IPS-18a (cell line): ENCODE results near the gene TNNT1.
A peak's percentile ranks its signal among the peaks of the same experiment; 100 is the strongest.

Experiments
- H3K27ac ChIP-seq: one replicate; pipeline ENCODE4 v1.5.1; 2013; ENCODE audit warnings: low read length
- H3K27me3 ChIP-seq: one replicate; pipeline ENCODE4 v1.6.1; 2013; ENCODE audit warnings: mild to moderate bottlenecking, low read length; ENCODE audit not compliant: control insufficient read depth, insufficient read depth
- H3K36me3 ChIP-seq: one replicate; pipeline ENCODE4 v1.6.1; 2013; ENCODE audit warnings: low read depth, low read length; ENCODE audit not compliant: control insufficient read depth
- H3K4me1 ChIP-seq: one replicate; pipeline ENCODE4 v1.6.1; 2013; ENCODE audit warnings: low read depth, low read length; ENCODE audit not compliant: control insufficient read depth
- H3K4me3 ChIP-seq: one replicate; pipeline ENCODE4 v1.5.1; 2013; ENCODE audit warnings: low read length
- H3K9ac ChIP-seq: one replicate; pipeline ENCODE4 v1.6.1; 2013; ENCODE audit warnings: mild to moderate bottlenecking, low read length, moderate library complexity
- H3K9me3 ChIP-seq: one replicate; pipeline ENCODE4 v1.6.1; 2013; ENCODE audit warnings: low read depth, low read length; ENCODE audit not compliant: control insufficient read depth

TNNT1 gene

DNA sequence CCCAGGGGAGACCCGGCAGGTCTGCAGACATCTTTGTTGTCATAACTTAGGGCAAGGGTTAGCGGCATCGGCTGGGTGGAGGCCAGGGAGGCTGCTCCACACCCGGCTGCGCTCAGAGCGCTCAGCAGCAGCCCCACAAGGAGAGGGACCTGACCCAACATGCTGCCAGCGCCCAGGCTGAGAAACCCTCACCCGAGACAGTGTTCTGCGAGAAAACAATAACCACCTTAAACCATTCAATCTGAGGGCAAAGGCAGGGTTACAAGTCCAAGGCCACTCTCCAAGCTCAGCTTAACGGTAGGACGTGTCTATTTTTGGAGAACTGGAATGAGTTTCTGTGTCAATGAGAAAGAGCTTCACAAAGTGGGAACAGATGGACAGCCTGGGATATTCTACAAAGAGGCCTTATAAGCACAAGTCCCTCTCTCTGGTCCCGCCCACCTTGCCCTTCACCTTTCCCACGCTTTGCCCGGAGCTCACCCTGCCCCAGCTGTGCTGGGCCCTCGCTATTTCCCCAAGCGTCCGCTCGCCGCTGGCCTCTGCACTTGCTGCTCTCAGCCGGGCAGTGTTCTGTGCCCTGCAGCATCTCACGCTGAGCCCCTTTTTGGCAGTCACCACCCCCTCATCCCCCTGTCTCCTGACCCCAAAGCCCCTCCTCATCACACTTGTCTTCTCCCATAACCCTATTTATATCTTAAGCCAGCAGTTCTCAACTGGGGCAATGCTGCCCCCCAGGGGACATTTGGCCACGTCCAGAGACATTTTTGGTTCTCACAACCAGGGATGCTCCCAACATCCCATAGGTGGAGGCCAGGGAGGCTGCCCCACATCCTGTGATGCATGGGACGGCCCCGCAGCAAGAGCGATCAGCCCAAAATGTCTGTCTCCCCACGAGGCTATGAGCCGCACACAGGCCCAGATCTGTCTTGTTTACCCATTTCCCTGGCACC lies 49.2 kb downstream of the TNNT1 start:
- peaks cover 4% of the 10 kb centered on the region for H3K4me1 ChIP-seq
- H3K9ac ChIP-seq: no peak overlapping the region
- H3K27ac ChIP-seq: no peak overlapping the region
- H3K4me3 ChIP-seq: no peak overlapping the region
- H3K36me3 ChIP-seq: no peaks in the 10 kb centered on the region
- no peaks in the 10 kb centered on the region for H3K9me3 ChIP-seq
- H3K27me3 ChIP-seq: no peaks in the 10 kb centered on the region

- H3K9ac ChIP-seq: no peak overlapping the region
- no peak overlapping the region for H3K4me3 ChIP-seq
- no peaks in the 10 kb centered on the region for H3K27me3 ChIP-seq
- H3K36me3 ChIP-seq: no peaks in the 10 kb centered on the region
- H3K27ac ChIP-seq: no peak overlapping the region
- H3K9me3 ChIP-seq: no peaks in the 10 kb centered on the region
- H3K4me1 ChIP-seq: peaks cover 9% of the 10 kb centered on the region
Observed at GRCh38 chr19:55098716-55099556, 50.1 kb downstream of the TNNT1 start.

GRCh38 chr19:55097864-55098715 lies 50.9 kb downstream of the TNNT1 start:
- Histone ChIP-seq H3K4me3 (no peak overlapping the region), H3K27ac (no peak overlapping the region), H3K27me3 (no peaks in the 10 kb centered on the region), H3K9me3 (no peaks in the 10 kb centered on the region), H3K4me1 (peaks cover 9% of the 10 kb centered on the region), H3K9ac (no peak overlapping the region), H3K36me3 (no peaks in the 10 kb centered on the region)

GRCh38 chr19:55096061-55096701 lies 52.8 kb downstream of the TNNT1 start:
- H3K4me1 ChIP-seq: peaks cover 13% of the 10 kb centered on the region
- no peak overlapping the region for H3K4me3 ChIP-seq
- no peaks in the 10 kb centered on the region for H3K36me3 ChIP-seq
- no peak overlapping the region for H3K9ac ChIP-seq
- H3K9me3 ChIP-seq: no peaks in the 10 kb centered on the region
- H3K27ac ChIP-seq: no peak overlapping the region
- H3K27me3 ChIP-seq: no peaks in the 10 kb centered on the region

GRCh38 chr19:55095260-55096060 lies 53.5 kb downstream of the TNNT1 start:
- Histone ChIP-seq H3K4me1 (peaks cover 13% of the 10 kb centered on the region), H3K27ac (no peak overlapping the region), H3K9ac (no peak overlapping the region), H3K36me3 (no peaks in the 10 kb centered on the region), H3K27me3 (no peaks in the 10 kb centered on the region), H3K4me3 (no peak overlapping the region), H3K9me3 (no peaks in the 10 kb centered on the region)

- H3K9me3 ChIP-seq: no peaks in the 10 kb centered on the region
- no peaks in the 10 kb centered on the region for H3K36me3 ChIP-seq
- H3K27me3 ChIP-seq: no peaks in the 10 kb centered on the region
- no peak overlapping the region for H3K9ac ChIP-seq
- H3K27ac ChIP-seq: no peak overlapping the region
- no peak overlapping the region for H3K4me3 ChIP-seq
- H3K4me1 ChIP-seq: peaks cover 13% of the 10 kb centered on the region
Observed at GRCh38 chr19:55094456-55095259, 54.3 kb downstream of the TNNT1 start.

DNA sequence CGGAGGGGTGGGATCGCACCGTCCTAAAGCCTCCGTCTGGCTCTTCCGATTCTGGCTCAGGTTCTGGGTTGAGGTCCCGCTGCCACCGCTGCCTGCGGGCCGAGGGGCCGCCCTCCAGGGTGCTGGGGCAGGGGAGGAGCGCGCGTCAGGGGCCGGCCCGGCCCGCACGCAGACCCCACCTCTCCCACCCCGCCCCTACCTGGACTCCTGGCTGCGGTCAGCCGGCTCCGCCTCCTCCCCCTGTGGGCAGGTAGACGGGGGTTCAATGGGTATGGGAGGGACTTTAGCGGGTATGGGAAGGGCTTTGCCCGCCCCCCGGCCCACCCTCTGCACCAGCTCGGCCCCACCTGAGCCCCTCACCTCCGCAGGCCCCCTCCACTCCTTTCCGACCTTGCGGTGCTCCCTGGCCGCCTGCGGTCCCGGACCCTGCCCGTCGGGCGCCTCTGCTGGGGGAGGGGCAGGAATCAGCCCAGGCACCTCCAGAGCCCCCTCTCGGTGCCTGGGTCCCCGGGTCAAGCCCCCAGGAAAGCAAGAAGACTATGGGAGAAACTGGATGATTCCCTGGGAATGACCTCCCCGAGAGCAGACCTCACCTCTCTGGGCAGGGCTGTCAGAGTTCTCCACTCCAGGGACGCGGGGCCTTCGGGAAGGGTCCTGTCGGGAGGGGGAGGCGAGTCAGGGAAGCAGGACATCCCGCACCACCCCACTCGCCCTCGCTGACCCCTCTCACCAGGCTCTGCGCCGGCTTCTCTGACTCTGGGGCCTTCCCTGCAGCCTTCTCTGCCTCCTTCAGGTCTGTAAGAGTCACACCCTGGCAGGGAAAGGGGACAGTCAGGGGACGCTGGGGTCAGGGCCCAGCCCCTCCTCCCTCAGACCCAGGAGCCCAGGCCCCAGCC lies 56.3 kb downstream of the TNNT1 start:
- no peaks in the 10 kb centered on the region for H3K9me3 ChIP-seq
- no peaks in the 10 kb centered on the region for H3K27me3 ChIP-seq
- H3K36me3 ChIP-seq: no peaks in the 10 kb centered on the region
- H3K9ac ChIP-seq: no peak overlapping the region
- no peak overlapping the region for H3K27ac ChIP-seq
- H3K4me1 ChIP-seq: peaks cover 24% of the 10 kb centered on the region
- peak overlapping the region; percentile 64 for H3K4me3 ChIP-seq

DNA sequence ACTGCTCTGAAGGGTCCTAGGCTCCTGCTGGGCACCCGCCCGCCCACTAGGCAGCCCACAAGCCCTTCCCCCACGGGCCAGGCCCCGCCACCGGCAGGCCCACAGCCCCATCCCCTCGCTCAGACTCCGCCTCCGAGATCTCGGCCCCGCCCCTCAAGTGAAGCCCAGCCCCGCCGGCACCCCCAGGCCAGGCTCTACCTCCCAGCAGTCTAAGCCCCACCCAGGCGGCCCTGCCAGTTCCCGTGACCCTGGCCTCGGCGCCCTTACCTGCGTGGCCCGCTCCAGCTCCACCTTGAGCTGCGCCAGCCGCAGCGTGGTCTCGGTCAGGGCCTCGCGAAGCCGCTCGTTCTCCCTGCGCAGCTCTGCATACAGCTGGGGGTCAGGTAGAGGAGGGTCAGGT lies 57.1 kb downstream of the TNNT1 start:
- Histone ChIP-seq H3K27me3 (no peaks in the 10 kb centered on the region), H3K9me3 (no peaks in the 10 kb centered on the region), H3K9ac (no peak overlapping the region), H3K27ac (no peak overlapping the region), H3K36me3 (no peaks in the 10 kb centered on the region), H3K4me3 (peak overlapping the region; percentile 64), H3K4me1 (peaks cover 24% of the 10 kb centered on the region)

- peaks cover 24% of the 10 kb centered on the region for H3K4me1 ChIP-seq
- H3K27me3 ChIP-seq: no peaks in the 10 kb centered on the region
- no peak overlapping the region for H3K4me3 ChIP-seq
- no peak overlapping the region for H3K27ac ChIP-seq
- no peaks in the 10 kb centered on the region for H3K9me3 ChIP-seq
- no peaks in the 10 kb centered on the region for H3K36me3 ChIP-seq
- H3K9ac ChIP-seq: no peak overlapping the region
Observed at GRCh38 chr19:55091126-55091910, 57.7 kb downstream of the TNNT1 start.
